ENCODE results near the gene EMILIN3.

- TF ChIP-seq CTCF (IDR thresholded peaks at IDR 0.05): no peak
- TF ChIP-seq SREBF2 (IDR thresholded peaks at IDR 0.05): no peak
These were observed 3.0 kb downstream of the EMILIN3 start for GRCh38 chr20:41363601-41364000.
